ENCODE results near the gene ADAMTSL3. TPM values are rescaled to one million over a fixed set of nuclear protein-coding genes. Genes with fewer than 3 reads are reported as not detected.

Gene ADAMTSL3
- total RNA-seq, 1 donor from 2014 or later = 2.4 TPM

DNA sequence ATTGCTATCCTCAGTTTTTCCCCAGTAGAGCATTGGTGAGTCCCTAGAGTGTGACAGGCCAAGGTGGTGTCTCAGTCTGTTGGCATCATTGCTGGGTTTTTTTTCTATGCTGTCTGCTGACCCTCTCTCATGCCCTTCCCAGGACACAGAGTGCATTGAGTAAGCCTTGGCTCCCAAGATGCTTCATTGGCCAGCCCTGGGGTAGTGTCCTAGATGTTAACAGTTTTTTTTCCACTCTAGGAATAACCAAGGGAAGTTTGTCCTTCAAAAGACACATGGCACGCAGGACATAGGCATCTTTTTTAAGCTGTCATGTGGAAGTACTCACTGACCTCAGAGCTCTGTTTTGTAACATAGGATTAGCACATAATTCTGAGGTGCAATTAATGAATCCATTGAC lies 19.5 kb downstream of the ADAMTSL3 start:
- no peaks in the 10 kb centered on the region for H3K4me1 ChIP-seq (ENCODE audit: insufficient read depth, low read length)
- no peak overlapping the region for H3K4me2 ChIP-seq (ENCODE audit: low read length)
- no peak overlapping the region for H2AFZ ChIP-seq (ENCODE audit: low read depth, low read length)
- no peaks in the 10 kb centered on the region for H4K20me1 ChIP-seq (ENCODE audit: insufficient read depth, low read length)
- no peaks in the 10 kb centered on the region for H3K9me3 ChIP-seq (ENCODE audit: insufficient read depth, low read depth, low read length)
- DNase-seq (ENCODE audit: low read depth) = no peak
- no peak overlapping the region for H3K9ac ChIP-seq (ENCODE audit: low read length)
- no peaks in the 10 kb centered on the region for H3K4me1 Mint-ChIP-seq (ENCODE audit: low read depth, unreplicated experiment)
- H3K27me3 ChIP-seq (ENCODE audit: insufficient read depth, low read length) = no peaks in the 10 kb centered on the region
- no peaks in the 10 kb centered on the region for H3K36me3 ChIP-seq (ENCODE audit: insufficient read depth, low read length)
- peaks cover 4% of the 10 kb centered on the region for H3K27me3 Mint-ChIP-seq (ENCODE audit: low read depth, unreplicated experiment)
- H3K36me3 Mint-ChIP-seq (ENCODE audit: low read depth, unreplicated experiment) = no peaks in the 10 kb centered on the region
- FAIRE-seq = no peak
- no peak overlapping the region for H3K27ac Mint-ChIP-seq (ENCODE audit: unreplicated experiment)
- H3K79me2 ChIP-seq (ENCODE audit: insufficient read depth, low read length) = no peaks in the 10 kb centered on the region
- no peak overlapping the region for H3K27ac ChIP-seq (ENCODE audit: low read depth, low read length)
- H3K4me3 ChIP-seq (ENCODE audit: insufficient read depth, low read depth, low read length) = no peak overlapping the region
- no peak overlapping the region for H3K4me3 Mint-ChIP-seq (ENCODE audit: unreplicated experiment)
- peaks cover 10% of the 10 kb centered on the region for H3K9me3 Mint-ChIP-seq (ENCODE audit: unreplicated experiment)
- TF ChIP-seq EZH2 (IDR thresholded peaks at IDR 0.05; ENCODE audit: insufficient read depth, low read length) = no peak
- TF ChIP-seq, protein P1, sequence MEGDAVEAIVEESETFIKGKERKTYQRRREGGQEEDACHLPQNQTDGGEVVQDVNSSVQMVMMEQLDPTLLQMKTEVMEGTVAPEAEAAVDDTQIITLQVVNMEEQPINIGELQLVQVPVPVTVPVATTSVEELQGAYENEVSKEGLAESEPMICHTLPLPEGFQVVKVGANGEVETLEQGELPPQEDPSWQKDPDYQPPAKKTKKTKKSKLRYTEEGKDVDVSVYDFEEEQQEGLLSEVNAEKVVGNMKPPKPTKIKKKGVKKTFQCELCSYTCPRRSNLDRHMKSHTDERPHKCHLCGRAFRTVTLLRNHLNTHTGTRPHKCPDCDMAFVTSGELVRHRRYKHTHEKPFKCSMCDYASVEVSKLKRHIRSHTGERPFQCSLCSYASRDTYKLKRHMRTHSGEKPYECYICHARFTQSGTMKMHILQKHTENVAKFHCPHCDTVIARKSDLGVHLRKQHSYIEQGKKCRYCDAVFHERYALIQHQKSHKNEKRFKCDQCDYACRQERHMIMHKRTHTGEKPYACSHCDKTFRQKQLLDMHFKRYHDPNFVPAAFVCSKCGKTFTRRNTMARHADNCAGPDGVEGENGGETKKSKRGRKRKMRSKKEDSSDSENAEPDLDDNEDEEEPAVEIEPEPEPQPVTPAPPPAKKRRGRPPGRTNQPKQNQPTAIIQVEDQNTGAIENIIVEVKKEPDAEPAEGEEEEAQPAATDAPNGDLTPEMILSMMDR (IDR thresholded peaks at IDR 0.05; ENCODE audit: insufficient read depth, low read depth, low read length) = no peak

DNA sequence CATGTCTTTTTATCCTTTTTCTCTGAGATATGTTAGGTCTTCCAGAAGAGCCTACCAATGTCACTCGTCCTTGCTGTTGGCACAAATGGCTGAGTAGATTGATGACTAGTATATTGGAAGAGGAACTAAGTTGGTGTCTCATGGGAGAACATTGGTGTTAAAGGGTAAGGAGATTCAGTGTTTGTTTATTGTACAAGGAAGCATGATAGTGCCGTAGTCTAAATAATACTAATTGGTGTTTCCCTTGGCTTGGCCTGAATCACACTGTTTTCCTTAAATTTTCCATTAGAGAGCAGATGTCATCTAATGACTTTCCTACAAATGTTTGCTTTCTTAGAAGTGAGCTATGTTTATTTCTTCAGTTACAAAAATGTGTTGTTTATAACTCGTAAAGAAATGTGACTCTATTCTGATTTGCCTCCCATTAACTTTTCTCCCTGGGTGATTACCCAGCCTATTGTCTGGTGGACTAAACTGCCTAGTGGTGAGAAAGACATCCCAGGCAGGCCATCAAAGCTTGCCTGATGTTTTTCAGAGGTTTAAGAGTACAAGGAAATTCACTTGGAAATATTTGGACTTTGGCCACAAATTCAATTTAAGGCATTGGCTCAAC lies 28.7 kb downstream of the ADAMTSL3 start:
- Mint-ChIP-seq H3K27ac (ENCODE audit: unreplicated experiment) (no peak overlapping the region), H3K4me1 (ENCODE audit: low read depth, unreplicated experiment) (peaks cover 2% of the 10 kb centered on the region), H3K4me3 (ENCODE audit: unreplicated experiment) (no peak overlapping the region), H3K27me3 (ENCODE audit: low read depth, unreplicated experiment) (no peaks in the 10 kb centered on the region), H3K36me3 (ENCODE audit: low read depth, unreplicated experiment) (peaks cover 2% of the 10 kb centered on the region), H3K9me3 (ENCODE audit: unreplicated experiment) (peaks cover 16% of the 10 kb centered on the region)
- Histone ChIP-seq H3K79me2 (ENCODE audit: insufficient read depth, low read length) (no peaks in the 10 kb centered on the region), H3K36me3 (ENCODE audit: insufficient read depth, low read length) (no peaks in the 10 kb centered on the region), H3K9me3 (ENCODE audit: insufficient read depth, low read depth, low read length) (no peaks in the 10 kb centered on the region), H3K27me3 (ENCODE audit: insufficient read depth, low read length) (no peaks in the 10 kb centered on the region), H3K4me2 (ENCODE audit: low read length) (no peak overlapping the region), H2AFZ (ENCODE audit: low read depth, low read length) (no peak overlapping the region), H3K4me1 (ENCODE audit: insufficient read depth, low read length) (no peaks in the 10 kb centered on the region), H4K20me1 (ENCODE audit: insufficient read depth, low read length) (no peaks in the 10 kb centered on the region), H3K9ac (ENCODE audit: low read length) (no peak overlapping the region), H3K4me3 (ENCODE audit: insufficient read depth, low read depth, low read length) (no peak overlapping the region), H3K27ac (ENCODE audit: low read depth, low read length) (no peak overlapping the region)
- no peak for TF ChIP-seq EZH2 (IDR thresholded peaks at IDR 0.05; ENCODE audit: insufficient read depth, low read length)
- TF ChIP-seq, protein P1 (IDR thresholded peaks at IDR 0.05; ENCODE audit: insufficient read depth, low read depth, low read length) = no peak
- FAIRE-seq (no peak), DNase-seq (ENCODE audit: low read depth) (no peak)

DNA sequence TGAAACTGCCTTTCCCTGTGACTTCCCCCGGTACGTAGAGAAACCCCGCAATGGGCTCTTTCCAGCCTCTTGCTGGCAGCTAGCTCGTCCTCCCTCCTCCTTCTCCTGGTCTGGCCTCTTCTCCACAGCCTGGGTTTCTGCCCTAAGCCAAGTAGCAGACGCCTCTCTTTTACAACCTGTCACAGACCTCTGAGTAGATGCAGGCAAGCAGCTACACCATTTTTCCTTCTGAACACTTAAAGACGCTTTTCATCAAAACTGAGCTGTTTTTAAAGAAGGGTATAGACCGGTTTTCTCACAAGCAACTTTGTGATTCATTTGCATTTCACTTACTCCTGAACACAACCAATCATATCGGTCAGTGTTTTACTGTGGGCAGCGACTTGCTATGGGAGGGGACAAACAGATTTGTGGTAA lies 32.0 kb downstream of the ADAMTSL3 start:
- no peaks in the 10 kb centered on the region for H3K27me3 Mint-ChIP-seq (ENCODE audit: low read depth, unreplicated experiment)
- FAIRE-seq = no peak
- no peak overlapping the region for H2AFZ ChIP-seq (ENCODE audit: low read depth, low read length)

More for the DNA sequence above, 32.0 kb downstream of the ADAMTSL3 start:
- Histone ChIP-seq H3K79me2 (ENCODE audit: insufficient read depth, low read length) (no peaks in the 10 kb centered on the region), H3K4me3 (ENCODE audit: insufficient read depth, low read depth, low read length) (no peak overlapping the region), H3K4me1 (ENCODE audit: insufficient read depth, low read length) (no peaks in the 10 kb centered on the region), H3K9ac (ENCODE audit: low read length) (no peak overlapping the region), H3K27ac (ENCODE audit: low read depth, low read length) (no peak overlapping the region), H4K20me1 (ENCODE audit: insufficient read depth, low read length) (no peaks in the 10 kb centered on the region), H3K9me3 (ENCODE audit: insufficient read depth, low read depth, low read length) (no peaks in the 10 kb centered on the region), H3K27me3 (ENCODE audit: insufficient read depth, low read length) (peaks cover 5% of the 10 kb centered on the region), H3K36me3 (ENCODE audit: insufficient read depth, low read length) (no peaks in the 10 kb centered on the region), H3K4me2 (ENCODE audit: low read length) (no peak overlapping the region)
- H3K27ac Mint-ChIP-seq (ENCODE audit: unreplicated experiment) = no peak overlapping the region
- no peak for DNase-seq (ENCODE audit: low read depth)
- peaks cover 2% of the 10 kb centered on the region for H3K36me3 Mint-ChIP-seq (ENCODE audit: low read depth, unreplicated experiment)
- peaks cover 2% of the 10 kb centered on the region for H3K4me1 Mint-ChIP-seq (ENCODE audit: low read depth, unreplicated experiment)
- no peak for TF ChIP-seq EZH2 (IDR thresholded peaks at IDR 0.05; ENCODE audit: insufficient read depth, low read length)
- TF ChIP-seq, protein P1 (IDR thresholded peaks at IDR 0.05; ENCODE audit: insufficient read depth, low read depth, low read length) = no peak
- H3K9me3 Mint-ChIP-seq (ENCODE audit: unreplicated experiment) = peaks cover 3% of the 10 kb centered on the region
- no peak overlapping the region for H3K4me3 Mint-ChIP-seq (ENCODE audit: unreplicated experiment)

All from astrocyte (in vitro differentiated cells and primary cell).